ENCODE results near the gene CNN2. TPM values are rescaled to one million over a fixed set of nuclear protein-coding genes. Genes with fewer than 3 reads are reported as not detected.

Gene CNN2
- total RNA-seq: 73.3 TPM
- 97.1 TPM for polyA plus RNA-seq

DNA sequence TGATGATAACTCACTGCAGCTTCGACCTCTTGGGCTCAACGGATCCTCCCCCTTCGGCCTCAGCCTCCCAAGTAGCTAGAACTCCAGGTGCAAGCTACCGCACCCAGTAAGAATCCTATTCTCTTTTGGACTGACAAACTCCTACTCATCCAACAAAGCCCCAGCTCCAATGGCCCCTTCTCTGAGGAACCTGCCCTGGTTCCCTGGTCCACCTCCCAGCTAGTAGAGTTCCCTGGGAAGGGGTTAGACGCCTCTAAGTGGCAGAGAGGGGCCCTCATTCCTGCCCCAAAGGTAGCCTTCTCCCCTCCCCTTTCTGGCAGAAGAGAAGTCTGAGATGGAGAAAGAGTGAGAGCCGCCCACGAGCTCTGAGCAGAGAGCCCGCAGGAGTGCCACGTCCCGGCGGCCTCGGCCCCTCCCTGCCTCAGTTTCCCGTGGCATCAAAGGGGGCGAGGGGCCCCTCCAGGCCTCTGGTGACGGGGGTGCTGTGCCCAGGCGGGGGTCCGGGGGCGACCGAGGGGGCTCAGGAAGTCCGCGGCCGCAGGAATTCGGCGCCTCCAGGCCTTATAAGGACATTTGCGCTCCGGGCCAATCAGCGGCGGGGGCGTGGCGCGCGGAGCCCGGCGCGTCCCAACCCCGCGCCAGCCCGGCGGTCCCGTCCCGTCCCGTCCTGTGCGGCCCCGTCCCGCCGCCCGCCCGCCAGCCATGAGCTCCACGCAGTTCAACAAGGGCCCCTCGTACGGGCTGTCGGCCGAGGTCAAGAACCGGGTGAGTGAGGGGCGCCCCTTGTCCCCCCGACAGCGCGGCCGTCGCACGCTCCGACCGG is at the start of gene CNN2:
Gene CNN2, plus strand, starts transcription at position 649 of the 823 bp plus-strand sequence. Its CDS starts 54 bp downstream, at position 703.
- Histone ChIP-seq H3K4me1 (ENCODE audit: insufficient read depth) (peaks cover 2% of the 10 kb centered on the region), H3K36me3 (ENCODE audit: insufficient read depth) (no peaks in the 10 kb centered on the region), H3K4me3 (ENCODE audit: low read depth, low read length) (peak within 1 kb of the TSS; percentile 93), H3K27ac (ENCODE audit: low read depth) (peak within 1 kb of the TSS; percentile 96)
- DNase-seq (ENCODE audit: extremely low spot score): no peak
- WGBS: 4% methylated on average over 63 of the region's 63 CpGs

DNA sequence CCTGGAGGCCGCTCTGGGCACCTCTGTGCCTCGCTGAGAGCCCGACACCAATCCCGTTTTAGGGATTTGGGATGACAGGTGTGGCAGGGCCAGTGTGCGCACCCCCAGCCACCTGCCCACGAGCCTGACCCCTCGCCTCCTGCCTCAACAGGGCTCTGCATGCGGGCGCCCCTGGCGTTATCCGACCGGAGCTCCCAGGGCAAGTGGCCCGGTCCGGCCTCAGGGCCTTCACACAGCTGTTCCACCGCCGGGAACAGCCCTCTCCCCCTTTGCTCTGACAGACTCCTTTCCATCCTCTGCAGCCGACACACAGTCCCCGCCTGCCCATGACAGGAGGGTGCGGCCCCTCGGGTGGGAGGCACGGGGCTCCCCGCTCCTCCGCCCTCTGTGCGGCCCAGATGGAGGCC is 49.3 kb upstream of the CNN2 start:
- H3K36me3 ChIP-seq (ENCODE audit: insufficient read depth): no peaks in the 10 kb centered on the region
- DNase-seq (ENCODE audit: extremely low spot score): no peak
- whole genome bisulfite sequencing: 86% methylated on average over 24 of the region's 24 CpGs
- H3K27ac ChIP-seq (ENCODE audit: low read depth): no peak overlapping the region
- no peak overlapping the region for H3K4me3 ChIP-seq (ENCODE audit: low read depth, low read length)
- H3K4me1 ChIP-seq (ENCODE audit: insufficient read depth): no peaks in the 10 kb centered on the region

DNA sequence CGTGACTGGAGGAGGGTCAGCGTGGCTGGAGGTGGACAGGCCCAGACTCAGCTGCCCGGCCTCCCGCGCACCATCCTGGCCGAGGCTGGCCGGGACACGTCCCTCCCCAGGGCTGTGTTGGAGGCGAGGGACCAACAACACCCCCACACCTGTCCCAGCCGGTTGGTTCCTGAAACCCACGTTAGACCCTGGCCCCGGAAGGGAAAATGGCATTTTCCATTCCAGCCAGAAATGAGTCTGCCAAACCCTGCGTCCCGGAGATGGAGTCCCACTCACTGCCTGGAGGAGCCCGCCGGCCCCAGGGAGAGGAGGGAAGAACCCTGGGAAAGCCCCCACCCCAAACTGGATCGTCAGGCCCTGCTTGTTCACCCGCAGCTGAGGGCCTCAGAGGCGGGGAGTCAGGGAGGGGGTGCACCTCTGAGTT is 47.1 kb upstream of the CNN2 start:
- Histone ChIP-seq H3K4me3 (ENCODE audit: low read depth, low read length) (no peak overlapping the region), H3K4me1 (ENCODE audit: insufficient read depth) (no peaks in the 10 kb centered on the region), H3K36me3 (ENCODE audit: insufficient read depth) (no peaks in the 10 kb centered on the region), H3K27ac (ENCODE audit: low read depth) (no peak overlapping the region)
- DNase-seq (ENCODE audit: extremely low spot score): no peak
- WGBS: 63% methylated on average over 19 of the region's 19 CpGs

DNA sequence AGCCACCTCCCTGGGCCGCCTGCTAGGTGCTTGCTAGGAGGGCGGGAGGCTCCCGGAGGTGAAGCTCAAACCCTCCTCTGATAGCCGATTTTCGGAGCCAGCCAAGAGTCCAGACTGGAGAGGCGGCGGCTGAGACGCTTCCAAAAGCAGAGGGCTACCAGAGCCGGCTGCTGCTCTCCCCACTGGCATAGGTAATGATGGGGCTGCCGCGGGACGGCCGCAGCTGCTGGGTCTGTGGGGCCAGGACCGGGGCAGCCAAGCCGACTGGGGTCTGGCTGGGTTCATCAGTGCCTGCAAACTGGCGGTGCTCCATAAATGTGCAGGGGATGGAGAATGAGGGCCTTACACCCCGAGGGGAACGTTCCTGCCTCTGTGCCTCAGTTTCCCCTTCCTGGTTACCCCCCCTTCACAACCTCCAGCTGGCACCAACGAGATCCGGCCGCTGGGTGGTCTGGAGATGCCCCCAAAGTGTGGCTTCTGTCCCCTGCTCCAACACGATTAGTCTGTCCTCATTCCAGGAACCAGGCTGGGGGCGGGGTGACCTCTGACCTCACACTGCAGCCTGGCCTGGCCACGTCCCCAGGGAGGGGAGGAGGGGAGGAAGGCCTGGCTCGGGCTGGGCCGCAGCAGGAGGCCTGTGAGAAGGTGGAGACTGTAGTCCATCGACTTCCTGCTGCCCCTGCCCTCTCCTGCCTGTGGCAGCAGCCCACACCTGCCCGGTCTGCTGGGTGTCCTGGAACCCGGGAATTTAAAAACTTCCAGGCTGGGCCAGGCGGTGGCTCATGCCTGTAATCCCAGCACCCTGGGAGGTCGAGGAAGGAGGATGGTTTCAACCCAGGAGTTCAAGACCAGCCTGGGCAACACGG is 46.0 kb upstream of the CNN2 start:
- no peak for DNase-seq (ENCODE audit: extremely low spot score)
- no peak overlapping the region for H3K4me3 ChIP-seq (ENCODE audit: low read depth, low read length)

DNA sequence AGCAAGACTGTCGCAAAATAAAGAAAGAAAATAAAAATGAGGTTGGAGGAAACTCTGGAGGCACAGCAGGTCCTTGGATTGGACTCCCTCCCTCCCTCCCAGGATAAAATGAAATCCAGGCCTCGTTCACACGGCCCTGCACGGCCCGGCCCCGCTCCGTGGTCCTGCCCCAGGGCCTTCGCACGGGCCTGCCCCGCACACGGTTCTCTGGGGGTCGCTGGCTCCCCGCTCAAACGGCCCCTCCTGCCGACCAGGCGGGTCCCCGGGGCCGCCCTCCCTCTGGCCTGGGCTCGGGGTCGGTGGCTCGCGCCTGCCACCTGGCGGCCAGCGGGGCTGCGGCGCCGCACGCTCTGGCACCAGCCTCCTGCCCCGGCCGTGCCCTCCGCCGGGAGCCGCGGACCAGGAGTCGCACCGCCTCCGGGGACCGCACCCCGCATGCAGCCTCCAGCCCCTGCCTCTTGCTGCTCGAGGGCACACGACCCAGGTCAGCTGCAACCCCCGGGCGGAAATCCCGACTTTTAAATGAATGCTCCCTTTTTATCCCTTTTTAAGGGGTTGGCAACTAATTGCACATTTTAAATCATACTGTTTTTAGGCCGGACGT is 43.7 kb upstream of the CNN2 start:
- Histone ChIP-seq H3K27ac (ENCODE audit: low read depth) (no peak overlapping the region), H3K36me3 (ENCODE audit: insufficient read depth) (no peaks in the 10 kb centered on the region), H3K4me3 (ENCODE audit: low read depth, low read length) (peak overlapping the region; percentile 18), H3K4me1 (ENCODE audit: insufficient read depth) (no peaks in the 10 kb centered on the region)
- DNase-seq (ENCODE audit: extremely low spot score): no peak
- WGBS: under 1% methylated on average over 46 of the region's 46 CpGs

More for the DNA sequence above, 46.0 kb upstream of the CNN2 start:
- WGBS: 26% methylated on average over 32 of the region's 32 CpGs
- Histone ChIP-seq H3K27ac (ENCODE audit: low read depth) (no peak overlapping the region), H3K4me1 (ENCODE audit: insufficient read depth) (no peaks in the 10 kb centered on the region), H3K36me3 (ENCODE audit: insufficient read depth) (no peaks in the 10 kb centered on the region)

DNA sequence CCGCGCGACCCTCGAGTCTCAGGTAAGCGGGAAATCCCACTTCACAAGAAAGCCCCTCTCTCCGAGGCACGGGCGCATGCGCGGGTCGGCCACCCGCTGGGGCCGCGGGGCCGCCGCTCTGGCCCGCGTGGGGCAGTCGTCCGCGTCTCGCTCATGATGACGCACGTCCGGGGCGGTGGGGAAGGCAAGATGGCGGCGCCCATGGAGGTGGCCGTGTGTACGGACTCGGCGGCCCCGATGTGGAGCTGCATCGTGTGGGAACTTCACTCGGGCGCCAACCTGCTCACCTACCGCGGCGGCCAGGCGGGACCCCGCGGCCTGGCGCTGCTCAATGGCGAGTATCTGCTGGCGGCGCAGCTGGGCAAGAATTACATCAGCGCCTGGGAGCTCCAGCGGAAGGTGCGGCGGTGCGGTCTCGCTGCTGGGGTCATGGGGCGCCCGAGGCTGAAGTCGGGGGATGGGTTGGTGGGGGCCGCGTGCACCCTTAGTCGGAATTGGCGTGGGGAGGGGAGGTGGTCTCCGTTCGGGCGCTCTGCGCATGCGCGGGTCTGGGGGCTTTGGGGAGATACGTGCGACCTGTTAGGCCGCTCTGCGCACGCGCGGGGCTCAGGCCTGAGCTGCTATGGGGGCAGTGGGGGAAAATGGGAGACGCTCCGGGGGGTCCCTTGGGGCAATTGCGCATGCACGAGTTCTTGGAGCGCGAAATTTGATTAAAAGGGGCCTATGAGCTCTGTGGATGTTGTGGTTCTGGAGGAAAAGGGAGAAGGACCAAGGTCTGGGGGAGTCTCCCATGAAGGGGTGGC is 42.0 kb upstream of the CNN2 start, which contains the start of gene WDR18:
Gene WDR18, plus strand, starts transcription at position 181 of the 803 bp plus-strand sequence. Its CDS starts 9 bp downstream, at position 190.
- Histone ChIP-seq H3K27ac (ENCODE audit: low read depth) (peak within 1 kb of the TSS; percentile 54), H3K4me3 (ENCODE audit: low read depth, low read length) (peak within 1 kb of the TSS; percentile 81), H3K4me1 (ENCODE audit: insufficient read depth) (no peaks in the 10 kb centered on the region), H3K36me3 (ENCODE audit: insufficient read depth) (no peaks in the 10 kb centered on the region)
- peak; percentile 78 for DNase-seq (ENCODE audit: extremely low spot score)
- WGBS: under 1% methylated on average over 78 of the region's 78 CpGs

DNA sequence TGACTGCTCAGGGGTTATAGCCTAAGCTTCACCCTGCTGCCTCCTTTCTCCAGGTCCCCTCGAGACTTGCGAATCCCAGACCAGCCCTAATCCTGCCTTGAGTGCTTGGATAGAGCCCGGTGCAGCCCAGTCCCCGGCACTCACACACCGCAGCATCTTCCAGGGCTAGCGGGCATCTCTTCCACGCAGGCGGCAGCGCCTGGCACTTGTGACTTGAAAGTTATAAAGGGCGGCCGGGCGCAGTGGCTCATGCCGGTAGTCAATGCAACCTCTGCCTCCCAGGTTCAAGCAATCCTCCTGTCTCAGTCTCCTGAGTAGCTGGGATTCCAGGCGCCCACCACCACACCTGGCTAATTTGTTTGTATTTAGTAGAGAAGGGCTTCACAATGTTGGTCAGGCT is 40.3 kb upstream of the CNN2 start:
- no peak overlapping the region for H3K4me3 ChIP-seq (ENCODE audit: low read depth, low read length)
- 93% methylated on average over 14 of the region's 14 CpGs for WGBS
- H3K4me1 ChIP-seq (ENCODE audit: insufficient read depth): no peaks in the 10 kb centered on the region
- no peak overlapping the region for H3K27ac ChIP-seq (ENCODE audit: low read depth)
- peaks cover 2% of the 10 kb centered on the region for H3K36me3 ChIP-seq (ENCODE audit: insufficient read depth)
- no peak for DNase-seq (ENCODE audit: extremely low spot score)

DNA sequence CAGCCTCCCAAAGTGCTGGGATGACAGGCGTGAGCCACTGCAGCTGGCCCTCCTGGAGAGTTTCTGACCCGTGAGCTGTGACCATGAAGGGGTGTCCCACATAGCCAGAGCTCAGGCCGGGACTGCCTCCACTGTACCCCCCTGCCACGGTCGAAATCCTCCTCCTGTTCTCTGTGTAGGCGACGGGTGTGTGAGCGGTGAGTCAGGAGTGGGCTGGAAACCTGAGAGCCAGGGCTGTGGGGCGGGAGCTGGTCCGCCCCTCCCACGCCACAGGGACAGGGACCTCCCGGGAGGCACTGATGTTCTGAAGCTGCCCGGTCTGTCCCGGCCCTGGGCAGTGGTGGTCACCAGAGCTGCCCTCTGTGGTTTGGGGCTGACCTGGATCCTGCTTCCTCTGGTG is 38.3 kb upstream of the CNN2 start:
- 79% methylated on average over 14 of the region's 14 CpGs for WGBS
- H3K4me3 ChIP-seq (ENCODE audit: low read depth, low read length): no peak overlapping the region

DNA sequence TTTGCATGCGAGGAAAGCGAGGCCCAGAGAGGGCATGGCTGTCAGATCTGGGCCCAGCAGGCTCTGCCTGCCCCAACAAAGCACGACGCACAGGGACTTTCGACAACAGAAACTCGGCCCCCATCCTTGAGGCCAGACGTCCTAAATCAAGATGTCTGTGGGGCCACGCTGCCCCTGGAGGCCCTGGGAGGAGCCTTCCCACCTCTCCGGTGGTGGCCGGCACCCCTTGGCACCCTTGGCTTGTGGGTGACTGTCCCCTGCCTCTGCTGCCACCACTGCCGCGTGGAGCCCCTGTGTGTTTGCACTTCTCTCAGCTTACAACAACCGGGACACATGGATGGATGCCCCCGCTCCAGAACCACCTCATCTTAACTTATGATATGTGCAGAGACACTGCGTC is 37.9 kb upstream of the CNN2 start:
- WGBS: 85% methylated on average over 15 of the region's 15 CpGs
- H3K4me1 ChIP-seq (ENCODE audit: insufficient read depth): no peaks in the 10 kb centered on the region
- H3K27ac ChIP-seq (ENCODE audit: low read depth): no peak overlapping the region
- H3K4me3 ChIP-seq (ENCODE audit: low read depth, low read length): no peak overlapping the region
- H3K36me3 ChIP-seq (ENCODE audit: insufficient read depth): peaks cover 2% of the 10 kb centered on the region
- no peak for DNase-seq (ENCODE audit: extremely low spot score)

More for the DNA sequence above, 38.3 kb upstream of the CNN2 start:
- Histone ChIP-seq H3K4me1 (ENCODE audit: insufficient read depth) (no peaks in the 10 kb centered on the region), H3K27ac (ENCODE audit: low read depth) (no peak overlapping the region), H3K36me3 (ENCODE audit: insufficient read depth) (peaks cover 2% of the 10 kb centered on the region)
- DNase-seq (ENCODE audit: extremely low spot score): no peak

DNA sequence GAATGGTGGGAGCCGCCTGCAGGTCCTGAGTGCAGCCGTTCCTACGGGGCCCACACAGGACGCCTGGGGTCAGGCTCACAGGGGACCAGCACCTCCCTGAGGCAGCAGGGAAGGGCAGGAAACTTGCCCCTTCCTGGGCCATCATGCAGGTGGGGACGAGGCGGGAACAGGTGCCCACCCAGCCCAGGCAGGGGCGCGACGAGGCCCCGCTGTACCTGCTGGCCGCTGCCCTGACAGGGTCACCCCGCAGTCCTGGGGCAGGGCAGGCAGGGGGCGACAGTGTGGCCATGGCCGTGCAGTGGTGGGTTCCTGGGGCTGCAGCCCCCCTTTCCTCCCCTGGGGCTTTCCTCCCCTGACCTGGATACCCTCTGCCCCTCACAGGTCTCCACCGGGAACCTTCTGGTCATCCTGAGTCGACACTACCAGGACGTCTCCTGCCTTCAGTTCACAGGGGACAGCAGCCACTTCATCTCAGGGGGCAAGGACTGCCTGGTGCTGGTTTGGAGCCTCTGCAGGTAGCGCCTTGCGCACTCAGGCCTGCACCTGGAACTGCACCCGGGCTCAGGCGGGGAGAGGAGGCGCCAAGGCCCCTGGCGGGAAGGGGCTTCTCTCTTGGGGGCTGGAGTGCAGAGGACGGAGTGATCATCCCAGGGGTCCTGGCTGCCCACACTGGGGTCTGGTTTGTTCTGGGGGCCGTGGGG is 36.9 kb upstream of the CNN2 start:
- no peak overlapping the region for H3K27ac ChIP-seq (ENCODE audit: low read depth)
- no peak overlapping the region for H3K4me3 ChIP-seq (ENCODE audit: low read depth, low read length)
- whole genome bisulfite sequencing: 90% methylated on average over 25 of the region's 25 CpGs
- H3K36me3 ChIP-seq (ENCODE audit: insufficient read depth): peaks cover 2% of the 10 kb centered on the region
- DNase-seq (ENCODE audit: extremely low spot score): no peak
- no peaks in the 10 kb centered on the region for H3K4me1 ChIP-seq (ENCODE audit: insufficient read depth)

DNA sequence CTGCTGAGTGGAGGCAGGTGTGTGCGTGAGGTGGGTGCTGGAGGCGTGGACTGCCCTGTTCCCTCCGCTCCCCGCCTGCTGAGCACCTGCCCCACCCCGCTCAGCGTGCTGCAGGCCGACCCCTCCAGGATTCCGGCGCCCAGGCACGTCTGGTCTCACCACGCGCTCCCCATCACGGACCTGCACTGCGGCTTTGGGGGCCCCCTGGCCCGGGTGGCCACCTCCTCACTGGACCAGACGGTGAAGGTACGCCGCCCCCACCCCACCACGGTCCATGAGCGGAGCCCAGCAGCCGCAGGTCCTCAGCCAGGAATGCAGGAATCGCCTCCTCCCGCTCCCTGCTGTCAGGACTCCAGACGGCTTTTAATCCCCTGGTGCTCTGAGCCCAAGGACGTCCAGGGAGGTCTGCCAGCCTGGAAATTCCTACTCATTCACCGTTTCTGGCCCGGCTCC is 36.3 kb upstream of the CNN2 start:
- 66% methylated on average over 27 of the region's 27 CpGs for WGBS
- H3K36me3 ChIP-seq (ENCODE audit: insufficient read depth): peaks cover 2% of the 10 kb centered on the region
- DNase-seq (ENCODE audit: extremely low spot score): no peak
- H3K27ac ChIP-seq (ENCODE audit: low read depth): no peak overlapping the region
- H3K4me3 ChIP-seq (ENCODE audit: low read depth, low read length): no peak overlapping the region
- H3K4me1 ChIP-seq (ENCODE audit: insufficient read depth): no peaks in the 10 kb centered on the region

DNA sequence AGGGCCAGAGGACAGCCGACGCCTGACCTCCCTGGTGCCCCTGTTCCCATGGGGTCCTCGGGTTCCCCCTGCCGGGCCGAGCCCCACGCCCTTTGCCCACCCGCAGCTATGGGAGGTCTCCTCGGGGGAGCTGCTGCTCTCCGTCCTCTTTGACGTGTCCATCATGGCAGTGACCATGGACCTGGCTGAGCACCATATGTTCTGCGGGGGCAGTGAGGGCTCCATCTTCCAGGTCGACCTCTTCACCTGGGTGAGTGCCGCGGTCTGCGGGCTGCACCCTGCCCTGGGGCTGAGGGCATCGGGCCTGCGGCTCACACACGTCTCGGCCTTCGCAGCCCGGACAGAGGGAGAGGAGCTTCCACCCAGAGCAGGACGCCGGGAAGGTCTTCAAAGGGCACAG is 35.7 kb upstream of the CNN2 start:
- Histone ChIP-seq H3K36me3 (ENCODE audit: insufficient read depth) (peaks cover 2% of the 10 kb centered on the region), H3K4me1 (ENCODE audit: insufficient read depth) (no peaks in the 10 kb centered on the region), H3K27ac (ENCODE audit: low read depth) (no peak overlapping the region), H3K4me3 (ENCODE audit: low read depth, low read length) (no peak overlapping the region)
- DNase-seq (ENCODE audit: extremely low spot score): no peak
- 92% methylated on average over 23 of the region's 23 CpGs for WGBS
